ENCODE data around the gene OR4F17.
"Not testable (repeated sequence)": the region's sequence is repeated elsewhere in the genome, so short reads cannot be mapped to it uniquely, and the experiment has no call there.

Gene OR4F17, protein sequence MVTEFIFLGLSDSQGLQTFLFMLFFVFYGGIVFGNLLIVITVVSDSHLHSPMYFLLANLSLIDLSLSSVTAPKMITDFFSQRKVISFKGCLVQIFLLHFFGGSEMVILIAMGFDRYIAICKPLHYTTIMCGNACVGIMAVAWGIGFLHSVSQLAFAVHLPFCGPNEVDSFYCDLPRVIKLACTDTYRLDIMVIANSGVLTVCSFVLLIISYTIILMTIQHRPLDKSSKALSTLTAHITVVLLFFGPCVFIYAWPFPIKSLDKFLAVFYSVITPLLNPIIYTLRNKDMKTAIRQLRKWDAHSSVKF

DNA sequence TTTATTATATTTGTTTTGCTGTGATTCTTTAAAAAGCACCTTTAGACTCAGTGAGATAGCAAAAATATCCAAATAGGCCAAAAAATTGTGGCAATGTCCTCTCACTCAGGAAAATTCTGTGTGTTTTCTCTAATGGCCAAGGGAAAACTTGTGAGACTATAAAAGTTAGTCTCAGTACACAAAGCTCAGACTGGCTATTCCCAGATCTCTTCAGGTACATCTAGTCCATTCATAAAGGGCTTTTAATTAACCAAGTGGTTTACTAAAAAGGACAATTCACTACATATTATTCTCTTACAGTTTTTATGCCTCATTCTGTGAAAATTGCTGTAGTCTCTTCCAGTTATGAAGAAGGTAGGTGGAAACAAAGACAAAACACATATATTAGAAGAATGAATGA lies at the start of gene OR4F17:
TSS of gene OR4F17 (plus strand) at position 301 of the 400 bp plus-strand sequence. CDS start 3,575 bp downstream, outside the sequence.
- DNase-seq, ATAC-seq: not testable (repeated sequence)

DNA sequence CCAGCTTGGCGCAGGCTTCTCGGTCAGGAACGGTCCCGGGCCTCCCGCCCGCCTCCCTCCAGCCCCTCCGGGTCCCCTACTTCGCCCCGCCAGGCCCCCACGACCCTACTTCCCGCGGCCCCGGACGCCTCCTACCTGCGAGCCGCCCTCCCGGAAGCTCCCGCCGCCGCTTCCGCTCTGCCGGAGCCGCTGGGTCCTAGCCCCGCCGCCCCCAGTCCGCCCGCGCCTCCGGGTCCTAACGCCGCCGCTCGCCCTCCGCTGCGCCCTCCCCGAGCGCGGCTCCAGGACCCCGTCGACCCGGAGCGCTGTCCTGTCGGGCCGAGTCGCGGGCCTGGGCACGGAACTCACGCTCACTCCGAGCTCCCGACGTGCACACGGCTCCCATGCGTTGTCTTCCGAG lies 36.1 kb upstream of the OR4F17 start:
- DNase-seq, result peak; percentile 43
- ATAC-seq, result not testable (repeated sequence)

DNA sequence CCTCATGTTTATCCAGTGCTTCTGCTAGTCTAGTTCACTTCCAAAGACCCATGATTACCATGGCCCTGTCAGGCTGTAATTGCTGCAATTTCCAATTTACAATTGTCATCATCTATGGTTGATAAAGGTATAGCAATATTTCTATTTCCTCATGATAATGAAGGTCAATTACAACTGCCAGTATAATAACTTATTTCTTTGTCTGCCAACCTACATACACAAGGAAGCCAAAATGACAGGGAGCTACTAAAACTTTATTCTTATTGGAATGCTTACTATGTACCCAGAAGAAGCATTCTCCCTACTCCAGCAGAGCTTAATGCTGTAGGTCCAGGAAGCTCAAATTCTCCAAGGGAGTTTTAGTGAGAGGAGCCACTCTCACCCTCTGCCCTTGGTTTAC lies 24.0 kb upstream of the OR4F17 start:
- DNase-seq, ATAC-seq: not testable (repeated sequence)

DNA sequence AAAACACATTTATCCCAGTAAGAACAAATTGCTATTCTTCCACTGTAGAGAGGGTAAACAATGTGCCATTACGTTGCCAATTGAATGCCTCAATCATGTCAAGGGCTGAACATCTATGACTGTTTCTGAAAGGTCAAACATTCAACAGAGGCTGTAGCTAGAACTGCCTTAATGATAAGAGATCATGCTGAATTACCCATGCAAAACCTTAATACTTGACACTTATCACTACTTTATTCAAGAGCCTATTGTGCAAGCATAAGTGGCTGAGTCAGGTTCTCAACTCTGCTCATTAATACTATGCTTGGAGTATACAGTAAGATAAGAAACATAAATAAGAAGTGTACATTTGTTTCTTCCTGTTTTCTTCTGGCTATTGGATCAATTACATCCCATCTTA lies 23.3 kb upstream of the OR4F17 start:
- DNase-seq, ATAC-seq: not testable (repeated sequence)

DNA sequence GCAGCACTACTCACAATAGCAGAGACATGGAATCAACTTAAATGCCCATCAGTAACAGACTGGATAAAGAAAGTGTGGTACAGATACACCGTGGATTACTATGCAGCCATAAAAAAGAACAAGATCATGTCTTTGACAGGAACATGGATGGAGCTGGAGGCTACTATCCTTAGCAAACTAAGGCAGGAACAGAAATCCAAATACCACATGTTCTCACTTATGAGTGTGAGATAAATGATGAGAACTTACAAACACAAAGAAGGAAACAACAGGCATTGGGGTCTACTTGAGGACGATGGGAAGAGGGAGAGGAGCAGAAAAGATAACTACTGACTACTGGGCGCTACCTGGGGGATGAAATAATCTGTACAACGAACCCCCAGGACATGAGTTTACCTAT lies 16.2 kb upstream of the OR4F17 start:
- not testable (repeated sequence) for ATAC-seq, DNase-seq

DNA sequence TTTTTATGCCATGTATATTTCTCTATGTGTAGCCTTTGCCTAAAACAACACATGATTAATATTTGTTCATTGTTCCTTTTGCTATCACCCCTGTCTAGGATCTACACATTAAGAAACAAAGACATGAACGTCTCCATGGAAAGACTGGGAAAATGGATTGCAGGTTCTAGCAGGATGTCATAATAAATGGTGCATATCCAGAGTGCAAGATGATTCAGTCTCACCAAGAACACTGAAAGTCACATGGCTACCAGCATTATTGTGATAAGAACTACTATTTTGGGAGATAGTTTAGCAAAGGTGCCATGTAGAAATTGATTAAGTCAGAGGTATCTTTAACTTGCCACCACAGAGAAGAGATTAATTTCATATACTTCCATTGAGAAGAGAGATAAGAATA lies 12.1 kb upstream of the OR4F17 start:
- ATAC-seq, DNase-seq: not testable (repeated sequence)

DNA sequence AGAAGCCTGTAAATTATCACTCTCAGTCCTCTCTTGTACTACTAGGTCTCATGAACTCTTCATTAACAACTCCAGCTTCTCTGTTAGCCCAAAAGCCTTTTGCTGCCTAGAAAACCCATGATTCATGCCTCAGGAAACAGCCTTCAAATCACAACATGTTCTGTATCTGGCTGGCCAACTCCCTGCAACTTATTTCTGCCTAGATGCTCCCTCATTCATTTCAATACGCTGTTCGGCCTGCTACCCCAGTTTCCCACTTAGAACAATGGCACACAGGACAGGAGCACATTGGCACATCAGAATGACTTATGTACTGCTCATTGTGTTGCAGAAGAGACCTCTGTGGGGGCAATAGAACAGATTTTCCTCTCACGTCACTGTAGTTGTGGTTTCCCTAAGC lies 9.3 kb upstream of the OR4F17 start:
- not testable (repeated sequence) for ATAC-seq

DNA sequence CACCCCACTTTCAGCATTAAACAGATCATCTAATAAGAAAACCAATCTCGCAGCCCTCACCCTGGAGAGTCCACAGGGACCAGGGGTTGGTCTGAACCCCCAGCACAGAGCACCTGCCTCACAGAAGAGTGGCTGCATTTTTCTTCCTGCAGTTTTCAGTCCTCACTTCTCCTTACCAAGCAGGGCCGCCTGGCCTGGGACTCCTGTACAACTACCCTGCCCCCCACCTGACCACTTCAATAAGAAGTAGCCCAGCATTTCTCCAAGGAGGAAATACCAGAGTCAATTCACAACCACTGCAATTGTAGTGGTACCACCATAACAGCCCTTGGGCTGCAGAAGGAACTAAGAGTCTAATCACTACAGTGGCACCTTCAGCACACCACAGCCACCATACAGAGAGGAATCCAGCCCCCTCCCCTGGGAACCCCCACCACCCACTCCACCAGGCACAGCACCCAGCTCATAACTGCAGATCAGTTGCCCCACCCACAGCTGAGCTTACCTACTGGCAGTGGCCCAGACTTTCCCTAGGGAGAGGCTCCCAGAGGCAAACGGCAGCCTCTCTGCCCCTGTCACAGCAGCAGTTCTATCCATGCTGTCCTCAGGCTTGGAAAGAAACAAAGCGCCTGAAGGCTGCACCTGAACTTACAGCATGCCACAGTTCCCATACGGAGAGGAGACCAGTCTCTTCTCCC lies 13.7 kb downstream of the OR4F17 start:
- not testable (repeated sequence) for DNase-seq, ATAC-seq

More for the DNA sequence above, 9.3 kb upstream of the OR4F17 start:
- DNase-seq, result not testable (repeated sequence)

Measured in stimulated activated naive CD8-positive, alpha-beta T cell treated with anti-CD3 and anti-CD28 coated beads, Interleukin-15, Interleukin-2, amounts not matched to agents 100 U/mL and 50 U/mL, for 24 hours (primary cell).